Measurements from ENCODE around the gene PTPRZ1.

PTPRZ1 gene

DNA sequence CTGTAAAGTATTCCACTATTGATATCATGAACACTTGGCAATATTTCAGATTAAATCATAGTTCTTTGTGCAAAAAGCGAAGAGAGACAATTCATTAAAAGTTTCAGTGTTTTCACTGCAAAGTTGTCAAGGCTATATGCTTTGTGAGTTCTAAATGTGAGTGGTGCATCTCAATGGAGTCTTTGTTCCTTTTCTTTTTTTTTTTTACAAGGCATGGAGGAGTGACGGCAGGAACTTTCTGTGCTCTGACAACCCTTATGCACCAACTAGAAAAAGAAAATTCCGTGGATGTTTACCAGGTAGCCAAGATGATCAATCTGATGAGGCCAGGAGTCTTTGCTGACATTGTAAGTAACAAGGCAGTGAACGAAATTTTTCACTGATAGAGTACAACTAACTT lies 186.6 kb downstream of the PTPRZ1 start:
- FAIRE-seq, result no peak

DNA sequence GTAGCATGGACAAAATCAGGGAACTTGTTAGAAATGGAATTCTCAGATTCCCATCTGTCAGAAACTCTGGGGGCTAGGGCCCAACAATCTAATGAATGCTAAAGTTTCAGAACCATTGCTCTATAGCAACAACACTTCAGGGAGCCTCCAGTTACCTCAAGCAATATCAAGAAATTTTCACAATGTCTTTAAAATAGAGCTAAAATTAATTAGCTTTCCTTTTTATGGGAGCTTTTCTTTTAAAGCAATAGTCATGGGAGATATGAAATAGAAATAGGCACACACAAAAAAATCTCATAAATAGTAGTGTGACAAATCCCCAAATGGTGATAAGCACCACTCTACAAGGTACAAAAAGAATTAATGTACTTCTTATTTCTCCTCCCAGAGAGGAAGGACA lies 190.2 kb downstream of the PTPRZ1 start:
- FAIRE-seq, result no peak

DNA sequence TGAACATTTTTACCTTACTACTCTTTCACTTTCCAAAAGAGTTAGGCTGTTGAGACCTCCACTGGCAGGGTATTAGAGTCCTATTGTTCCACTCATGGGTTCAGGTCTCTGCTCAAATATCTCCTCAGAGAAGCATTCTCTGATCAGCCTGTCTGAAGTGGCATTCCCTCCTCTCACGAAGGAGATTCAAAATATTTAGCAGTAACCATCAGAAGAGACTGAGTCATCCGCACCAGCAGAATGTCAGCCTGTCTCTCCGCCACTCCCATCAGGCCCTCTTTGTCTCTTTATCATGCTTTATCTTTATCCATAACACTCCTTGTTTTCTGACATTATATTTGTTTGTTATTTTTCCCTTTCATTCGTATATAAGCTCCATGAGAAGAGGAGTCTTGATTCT lies 192.0 kb downstream of the PTPRZ1 start:
- no peak for FAIRE-seq

DNA sequence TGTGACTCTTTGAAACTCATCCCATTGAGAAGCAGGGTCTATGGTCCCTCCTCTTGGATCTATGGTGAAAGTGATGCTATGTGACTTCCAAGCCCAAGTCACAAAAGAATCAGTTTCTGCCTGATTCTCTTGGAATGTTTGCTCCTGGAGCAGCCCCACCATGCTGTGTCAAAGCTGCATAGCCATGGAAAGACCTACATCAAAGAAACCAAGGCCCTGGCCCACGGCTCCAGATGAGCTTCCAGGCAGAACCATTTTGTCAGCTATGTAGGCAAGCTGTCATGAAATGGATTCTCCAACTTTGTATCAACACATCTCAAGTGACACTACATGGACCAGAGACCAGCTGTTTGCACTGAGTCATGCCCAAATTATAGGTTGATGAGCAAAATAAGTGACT lies 194.1 kb downstream of the PTPRZ1 start:
- FAIRE-seq, result no peak

DNA sequence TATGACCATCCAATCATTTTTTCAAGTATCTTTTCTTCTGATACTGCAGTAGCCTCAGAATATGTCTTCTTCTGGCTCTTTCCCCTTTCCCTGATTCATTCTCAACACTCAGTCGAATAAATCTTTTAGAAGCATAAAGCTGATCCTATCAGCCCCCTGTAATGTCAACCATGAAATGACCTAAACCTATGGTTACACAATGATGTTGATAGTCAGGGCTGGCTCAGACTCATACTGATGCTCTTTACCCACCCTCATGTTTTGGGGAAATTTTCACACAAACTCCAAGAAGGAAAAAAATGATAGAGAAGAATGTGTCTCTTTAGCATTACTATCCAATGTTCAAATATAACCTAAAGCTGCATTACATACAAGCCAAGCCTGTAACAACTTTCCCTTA lies 195.1 kb downstream of the PTPRZ1 start:
- no peak for FAIRE-seq

DNA sequence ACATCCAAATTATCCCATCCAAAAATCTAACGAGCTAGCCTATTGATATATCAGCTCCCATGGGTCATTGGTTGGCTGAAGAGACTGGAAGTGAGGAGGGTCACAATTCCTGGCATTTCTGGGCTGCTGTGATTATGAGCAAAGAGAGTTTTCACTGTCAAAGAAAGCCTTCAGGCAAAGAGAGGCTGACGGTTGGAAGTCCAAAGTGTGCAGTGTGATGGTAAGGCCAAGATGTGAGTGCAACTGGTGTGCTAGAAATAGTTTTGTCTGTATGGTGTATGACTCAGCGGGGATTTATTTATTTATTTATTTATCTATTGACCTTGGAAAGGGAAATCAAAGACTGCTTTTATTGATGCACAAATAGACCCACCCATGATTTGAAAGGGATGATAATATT lies 196.0 kb downstream of the PTPRZ1 start:
- no peak for FAIRE-seq

DNA sequence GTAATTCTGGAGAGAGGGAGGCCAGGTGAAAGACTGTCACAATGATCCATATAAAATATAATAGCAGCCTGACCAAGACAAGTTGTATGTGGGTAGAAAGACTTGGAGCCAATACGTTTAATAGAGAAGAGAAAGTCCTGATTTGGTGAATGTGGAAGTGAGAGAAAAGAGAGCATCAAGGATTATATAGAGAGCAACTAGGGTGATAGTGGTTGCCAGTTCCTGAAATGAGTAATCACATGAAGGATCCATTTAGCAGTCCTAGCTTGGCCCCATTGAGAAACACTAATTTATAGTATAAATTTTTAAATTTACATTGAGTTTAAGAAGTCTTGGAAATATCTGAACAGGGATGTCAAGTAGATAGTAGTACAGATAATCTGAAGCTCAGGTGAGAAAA lies 197.1 kb downstream of the PTPRZ1 start:
- FAIRE-seq, result no peak

DNA sequence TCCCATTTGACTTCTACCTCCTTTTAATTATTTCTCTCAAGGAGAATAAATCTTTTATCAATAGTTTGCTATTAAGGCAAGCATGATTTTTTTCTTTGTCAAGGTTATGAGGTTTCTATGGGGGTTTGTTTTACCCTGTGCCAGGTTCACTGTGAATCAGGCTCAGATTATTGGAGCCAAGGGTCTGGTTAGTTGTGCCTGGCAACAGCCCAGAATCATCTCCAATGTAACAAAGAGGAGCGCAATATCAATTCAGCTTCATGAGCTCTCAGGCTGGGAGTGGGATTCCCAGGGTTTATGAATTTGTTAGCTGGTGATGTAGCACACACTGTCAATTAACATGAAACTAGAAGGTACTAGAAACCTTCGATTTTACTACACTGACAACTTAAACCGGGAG lies 197.9 kb downstream of the PTPRZ1 start:
- FAIRE-seq, result no peak

DNA sequence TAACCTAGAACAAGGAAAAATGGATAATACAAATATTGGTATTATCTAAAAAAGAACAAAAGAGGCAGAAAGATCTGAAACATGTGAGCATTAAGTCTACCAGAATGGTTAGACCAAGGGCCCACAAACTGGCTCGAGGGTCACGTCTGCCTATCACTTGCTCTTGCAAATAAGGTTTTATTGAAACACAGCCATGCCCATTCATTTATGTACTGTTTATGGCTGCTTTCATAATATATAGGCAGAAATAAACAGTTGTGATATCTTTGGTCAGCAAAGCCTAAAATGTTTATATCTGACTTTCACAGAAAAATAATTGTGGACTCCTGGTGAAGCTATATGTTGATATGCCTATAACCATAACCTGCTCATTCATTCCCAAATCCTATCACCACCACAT lies 199.3 kb downstream of the PTPRZ1 start:
- no peak for FAIRE-seq

DNA sequence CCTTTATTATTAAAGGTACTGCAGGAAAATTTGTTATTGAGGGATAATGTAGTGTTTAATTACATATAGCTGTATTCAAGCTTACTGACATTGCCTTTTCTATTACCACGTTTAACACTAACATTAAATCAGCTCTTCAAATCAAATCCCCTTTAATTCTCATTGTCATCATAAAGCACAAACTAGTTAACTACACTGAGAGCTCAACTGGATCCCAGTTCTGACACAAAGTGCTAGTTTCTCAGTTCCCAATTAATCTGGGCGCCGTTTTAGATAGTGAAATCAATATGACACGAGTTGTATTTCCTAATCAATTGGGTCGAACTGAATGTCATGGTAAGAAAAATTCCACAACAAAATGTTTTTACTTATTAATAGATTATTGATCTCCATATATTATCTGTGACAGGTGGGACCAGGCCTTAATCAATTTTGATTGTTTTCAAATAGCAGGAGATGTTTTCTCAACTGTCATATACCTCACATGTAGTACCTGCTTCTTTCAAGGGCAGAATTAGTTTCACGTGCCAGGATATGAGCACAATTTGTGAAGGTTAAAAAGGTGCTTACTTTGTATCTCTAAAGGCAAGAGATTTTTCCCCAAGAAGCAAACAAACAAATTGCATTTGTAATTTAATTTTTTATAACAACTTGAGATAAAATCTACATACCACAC lies 200.1 kb downstream of the PTPRZ1 start:
- no peak for FAIRE-seq

DNA sequence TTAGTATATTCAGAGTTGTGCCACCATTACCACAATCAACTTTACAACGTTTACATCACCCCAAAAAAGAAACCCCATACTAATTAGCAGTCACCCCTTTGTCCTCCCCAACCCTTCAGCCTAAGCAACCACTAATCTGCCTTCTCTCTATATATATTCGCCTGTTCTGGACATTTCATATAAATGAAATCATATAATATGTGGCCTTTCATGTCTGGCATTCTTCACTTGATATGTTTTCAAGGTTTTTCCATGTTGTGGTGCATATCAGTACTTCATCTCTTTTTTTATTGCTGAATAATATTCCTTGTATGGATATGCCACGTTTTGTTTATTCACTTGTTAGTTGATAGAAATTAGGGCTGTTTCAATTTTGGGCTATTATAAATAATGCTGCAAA lies 200.7 kb downstream of the PTPRZ1 start:
- FAIRE-seq, result no peak

DNA sequence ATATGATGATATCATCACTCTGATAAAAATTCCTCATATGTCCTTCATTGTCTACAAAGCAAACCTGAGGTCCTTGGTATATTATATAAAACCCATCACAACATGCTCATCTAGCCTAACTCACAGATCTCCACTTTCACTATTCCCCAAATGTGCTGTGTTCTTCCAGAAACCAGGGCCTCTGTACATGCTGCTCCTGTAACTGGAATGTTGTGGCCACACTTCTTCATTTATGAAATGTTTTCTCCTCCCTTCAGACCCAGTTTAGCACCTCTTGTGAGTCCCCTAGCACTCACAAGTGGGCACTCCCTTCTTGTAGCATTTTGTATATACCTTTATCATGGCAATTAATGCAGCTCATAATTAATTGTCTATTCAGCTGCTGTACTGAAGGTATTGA lies 209.2 kb downstream of the PTPRZ1 start:
- no peak for FAIRE-seq

DNA sequence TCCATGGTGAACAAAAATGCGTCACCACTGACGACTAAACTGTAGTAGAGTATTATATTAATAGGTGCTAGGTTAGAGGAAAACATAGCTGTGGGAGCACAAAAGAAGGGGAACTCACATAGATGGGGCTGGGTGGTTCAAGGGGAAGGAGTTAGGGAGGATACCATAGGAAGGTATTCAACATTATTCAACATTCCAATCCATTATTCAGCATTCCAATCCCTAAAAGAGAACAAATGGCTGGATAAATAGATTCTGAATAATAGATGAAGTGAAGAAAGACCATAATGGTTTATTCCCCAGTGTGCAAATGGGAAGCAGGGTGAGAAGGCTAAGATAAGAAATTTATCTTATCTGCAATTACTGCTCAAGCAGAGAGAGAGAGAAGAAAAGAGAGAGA lies 209.7 kb downstream of the PTPRZ1 start:
- no peak for FAIRE-seq

DNA sequence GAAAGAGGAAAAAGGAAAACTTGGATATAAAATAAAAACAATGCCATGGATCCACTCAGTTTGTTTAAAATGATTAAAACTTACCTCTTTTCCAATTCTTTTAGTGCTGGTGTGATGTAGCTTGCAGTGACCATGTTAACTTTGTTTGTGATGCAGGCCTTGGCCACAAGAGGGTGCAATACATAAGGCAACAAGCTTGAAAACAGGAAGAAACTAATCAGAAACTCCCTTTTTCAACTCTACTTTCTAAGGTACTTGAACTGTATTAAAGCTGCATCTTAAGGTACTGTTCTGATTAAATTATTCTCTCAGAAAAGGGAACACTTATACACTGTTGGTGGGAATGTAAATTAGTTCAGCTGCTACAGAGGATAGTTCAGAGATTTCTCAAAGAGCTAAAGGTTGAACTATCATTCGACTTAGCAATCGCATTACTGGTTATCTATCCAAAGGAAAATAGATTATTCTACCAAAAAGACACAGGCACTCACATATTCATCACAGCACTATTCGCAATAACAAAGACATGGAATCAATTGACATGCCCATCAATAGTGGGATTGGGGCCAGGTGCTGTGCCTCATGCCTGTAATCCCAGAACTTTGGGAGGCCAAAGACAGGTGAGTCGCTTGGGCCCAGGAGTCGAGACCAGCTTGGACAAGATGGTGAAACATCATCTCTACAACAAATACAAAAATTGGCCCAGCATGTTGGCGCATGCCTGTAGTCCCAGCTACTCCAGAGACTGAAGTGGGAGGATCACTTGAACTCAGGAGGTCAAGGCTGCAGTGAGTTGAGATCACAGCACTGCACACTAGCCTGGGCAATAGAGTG lies 220.2 kb downstream of the PTPRZ1 start:
- FAIRE-seq, result no peak

DNA sequence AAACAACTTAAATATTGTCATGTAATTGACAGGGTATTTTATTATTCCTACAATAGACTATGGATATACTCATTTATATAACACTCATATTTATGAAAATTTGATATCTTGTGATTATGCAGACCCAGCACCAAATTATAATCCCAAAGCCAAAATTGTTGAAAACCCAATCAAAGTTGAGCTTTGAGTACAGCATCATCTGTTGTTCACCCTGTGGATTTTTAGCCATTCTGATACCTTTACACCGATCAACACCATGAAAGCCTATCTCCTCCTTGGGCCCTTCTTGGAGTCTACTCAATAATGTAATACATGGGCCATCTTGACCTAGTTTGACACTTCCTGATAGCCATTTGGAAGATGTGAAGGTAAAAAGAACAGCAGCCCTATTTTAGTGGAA lies 221.6 kb downstream of the PTPRZ1 start:
- FAIRE-seq, result no peak

DNA sequence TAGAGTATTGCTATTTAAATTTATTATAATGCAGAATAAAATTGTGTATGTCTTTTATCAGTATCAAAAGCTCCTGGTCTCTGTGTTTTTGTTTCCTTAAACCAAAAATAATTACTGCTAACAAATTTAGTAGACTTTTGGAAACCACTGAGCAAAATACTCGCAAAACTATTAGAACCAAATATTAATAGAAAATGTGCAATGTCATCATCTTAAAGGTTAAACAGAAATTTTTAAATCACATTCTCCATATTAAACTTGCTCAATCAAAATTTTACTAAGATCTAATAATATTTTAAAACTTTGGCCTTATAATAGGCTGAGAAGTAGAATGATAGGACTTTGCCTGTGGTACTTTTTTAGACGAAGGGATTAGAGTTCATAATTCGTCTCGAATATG lies 222.7 kb downstream of the PTPRZ1 start:
- FAIRE-seq, result no peak

DNA sequence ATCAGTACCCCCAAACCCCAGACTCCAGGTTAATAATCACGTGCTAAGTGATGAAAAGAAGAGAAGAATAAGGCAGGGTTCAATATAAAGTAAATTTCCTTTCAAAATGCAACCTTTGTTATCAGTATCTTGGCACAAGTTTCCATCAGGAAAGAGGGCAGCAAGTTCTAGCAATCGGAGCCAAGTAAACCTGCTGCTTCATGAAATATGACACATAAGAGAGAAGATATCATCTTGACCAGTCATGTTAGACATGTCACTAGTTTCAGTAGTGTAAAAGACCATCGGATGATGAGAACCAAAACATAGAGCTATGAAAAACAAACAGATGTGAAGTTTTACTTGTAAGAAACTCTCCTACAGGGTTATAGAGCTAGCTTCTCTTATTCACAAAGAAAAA lies 227.1 kb downstream of the PTPRZ1 start:
- no peak for FAIRE-seq

DNA sequence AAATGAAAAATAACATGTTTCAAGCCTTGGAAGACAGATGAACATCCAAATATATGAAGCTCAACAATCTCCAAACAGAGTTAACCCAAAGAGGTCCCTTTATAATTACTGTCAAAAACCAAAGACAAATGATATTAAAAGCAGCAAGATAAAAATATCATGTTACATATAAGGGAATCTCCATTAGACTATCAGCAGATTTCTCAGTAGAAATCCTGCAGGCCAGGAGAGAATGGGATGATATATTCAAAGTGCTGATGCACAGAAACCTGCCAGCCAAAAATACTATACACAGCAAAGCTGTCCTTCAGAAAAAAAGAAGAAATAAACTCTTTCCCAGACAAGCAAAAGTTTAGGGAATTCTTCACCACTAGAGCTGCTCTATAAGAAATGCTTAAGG lies 230.1 kb downstream of the PTPRZ1 start:
- no peak for FAIRE-seq
